GM21447 (cell line): ENCODE data around the gene CPEB1.
"Not testable (repeated sequence)": the region's sequence is repeated elsewhere in the genome, so short reads cannot be mapped to it uniquely, and the experiment has no call there.

ENCODE experiments used
- ATAC-seq: cut with Tn5 transposase; IDR thresholded peaks from one replicate; pipeline ENCODE4 v1.9.1; 2021; ENCODE audit not compliant: unreplicated experiment

Gene CPEB1

GRCh38 chr15:82548700-82549099 is 98.5 kb downstream of the CPEB1 start:
- no peak for ATAC-seq

GRCh38 chr15:82545478-82545877 is 101.7 kb downstream of the CPEB1 start:
- ATAC-seq, result no peak

DNA sequence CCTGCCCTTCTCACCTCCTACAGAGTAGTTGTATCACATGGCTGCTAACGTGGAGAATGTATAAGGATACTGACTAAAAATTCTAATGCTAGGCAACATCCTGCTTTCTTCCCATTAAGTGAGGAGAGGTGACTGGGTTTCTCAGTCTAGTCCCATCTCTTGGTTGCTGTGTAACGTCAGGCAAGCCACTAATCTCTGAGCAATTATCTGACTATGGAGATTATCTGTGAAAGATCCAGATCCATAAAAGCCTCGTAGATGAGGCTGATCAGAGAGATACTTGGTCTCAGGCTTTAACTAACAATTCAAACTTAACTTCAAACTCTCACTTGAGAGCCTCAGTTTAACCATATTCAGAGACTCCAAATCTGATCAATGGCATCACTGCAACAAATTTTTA is 102.2 kb downstream of the CPEB1 start:
- ATAC-seq, result no peak

DNA sequence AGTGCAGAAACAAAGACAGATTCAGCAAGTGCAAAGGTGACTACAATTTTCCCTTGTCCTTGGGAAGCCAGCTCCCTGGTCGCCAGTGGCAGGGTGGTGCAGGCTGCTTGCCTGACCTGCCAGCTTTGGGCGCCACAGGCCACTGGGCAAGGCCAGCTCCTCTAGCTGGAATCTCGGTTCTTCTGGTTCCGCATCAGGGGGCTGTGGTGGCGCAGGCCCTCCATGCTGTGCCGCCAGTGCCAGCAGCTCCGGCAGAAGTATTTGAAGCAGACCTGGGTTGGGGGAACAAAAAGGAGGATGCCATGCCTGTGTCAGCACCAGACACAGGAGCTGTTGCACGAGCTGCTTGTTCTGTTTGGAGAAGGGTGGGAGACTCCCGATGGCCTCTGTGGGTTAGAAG is 102.7 kb downstream of the CPEB1 start:
- no peak for ATAC-seq

DNA sequence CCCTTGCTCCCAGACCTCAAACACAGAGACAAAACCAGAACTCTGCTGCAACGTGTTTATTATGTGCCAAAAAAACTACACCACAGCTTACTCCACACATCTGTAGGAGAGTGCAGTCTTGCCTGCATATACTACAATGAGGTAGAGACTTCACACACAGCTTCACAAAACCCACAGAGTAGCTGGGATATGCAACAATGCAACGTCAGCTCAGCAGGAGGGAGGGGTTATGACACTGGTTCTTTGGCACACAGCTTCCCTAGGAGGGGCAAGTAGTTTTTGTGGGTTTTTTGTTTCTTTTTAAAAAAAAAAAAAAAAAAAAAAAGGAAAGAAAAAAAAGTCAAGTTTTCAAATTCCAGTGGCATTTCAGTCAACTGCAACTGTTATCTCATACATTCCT is 104.0 kb downstream of the CPEB1 start:
- ATAC-seq, result no peak

GRCh38 chr15:82540984-82541431 is 106.2 kb downstream of the CPEB1 start:
- no peak for ATAC-seq

- ATAC-seq, result peak; percentile 94
Measured at GRCh38 chr15:82540055-82540983, 106.8 kb downstream of the CPEB1 start, which contains the start of gene RPS17. Gene RPS17, minus strand, starts transcription at chr15:82540457. Its CDS starts 29 bp downstream, at chr15:82540428.

- no peak for ATAC-seq
Measured at GRCh38 chr15:82539691-82540054, 107.5 kb downstream of the CPEB1 start.

- no peak for ATAC-seq
Measured at GRCh38 chr15:82538961-82539690, 108.0 kb downstream of the CPEB1 start.

GRCh38 chr15:82537351-82537908 is 109.7 kb downstream of the CPEB1 start:
- no peak for ATAC-seq

- ATAC-seq, result no peak
Measured at GRCh38 chr15:82536409-82537350, 110.5 kb downstream of the CPEB1 start.

GRCh38 chr15:82535566-82536408 is 111.4 kb downstream of the CPEB1 start:
- ATAC-seq, result no peak

- not testable (repeated sequence) for ATAC-seq
Measured at GRCh38 chr15:82535151-82535550, 112.0 kb downstream of the CPEB1 start.

DNA sequence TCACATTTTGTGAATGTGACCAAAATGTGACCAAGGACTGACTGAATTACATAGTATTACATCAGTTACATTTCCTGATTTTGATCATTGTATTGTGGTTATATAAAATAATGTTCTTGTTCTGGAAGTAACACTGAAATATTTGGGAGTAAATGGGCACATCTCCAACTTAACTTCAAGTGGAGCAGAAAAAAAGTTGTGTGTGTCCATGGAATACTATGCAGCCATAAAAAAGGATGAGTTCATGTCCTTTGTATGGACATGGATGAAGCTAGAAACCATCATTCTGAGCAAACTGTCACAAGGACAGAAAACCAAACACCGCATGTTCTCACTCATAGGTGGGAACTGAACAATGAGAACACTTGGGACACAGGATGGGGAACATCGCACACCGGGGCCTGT is 112.7 kb downstream of the CPEB1 start:
- not testable (repeated sequence) for ATAC-seq

GRCh38 chr15:82533801-82534200 is 113.4 kb downstream of the CPEB1 start:
- no peak for ATAC-seq

- ATAC-seq, result no peak
Measured at GRCh38 chr15:82532991-82533481, 114.1 kb downstream of the CPEB1 start.

- no peak for ATAC-seq
Measured at GRCh38 chr15:82532383-82532990, 114.7 kb downstream of the CPEB1 start.

DNA sequence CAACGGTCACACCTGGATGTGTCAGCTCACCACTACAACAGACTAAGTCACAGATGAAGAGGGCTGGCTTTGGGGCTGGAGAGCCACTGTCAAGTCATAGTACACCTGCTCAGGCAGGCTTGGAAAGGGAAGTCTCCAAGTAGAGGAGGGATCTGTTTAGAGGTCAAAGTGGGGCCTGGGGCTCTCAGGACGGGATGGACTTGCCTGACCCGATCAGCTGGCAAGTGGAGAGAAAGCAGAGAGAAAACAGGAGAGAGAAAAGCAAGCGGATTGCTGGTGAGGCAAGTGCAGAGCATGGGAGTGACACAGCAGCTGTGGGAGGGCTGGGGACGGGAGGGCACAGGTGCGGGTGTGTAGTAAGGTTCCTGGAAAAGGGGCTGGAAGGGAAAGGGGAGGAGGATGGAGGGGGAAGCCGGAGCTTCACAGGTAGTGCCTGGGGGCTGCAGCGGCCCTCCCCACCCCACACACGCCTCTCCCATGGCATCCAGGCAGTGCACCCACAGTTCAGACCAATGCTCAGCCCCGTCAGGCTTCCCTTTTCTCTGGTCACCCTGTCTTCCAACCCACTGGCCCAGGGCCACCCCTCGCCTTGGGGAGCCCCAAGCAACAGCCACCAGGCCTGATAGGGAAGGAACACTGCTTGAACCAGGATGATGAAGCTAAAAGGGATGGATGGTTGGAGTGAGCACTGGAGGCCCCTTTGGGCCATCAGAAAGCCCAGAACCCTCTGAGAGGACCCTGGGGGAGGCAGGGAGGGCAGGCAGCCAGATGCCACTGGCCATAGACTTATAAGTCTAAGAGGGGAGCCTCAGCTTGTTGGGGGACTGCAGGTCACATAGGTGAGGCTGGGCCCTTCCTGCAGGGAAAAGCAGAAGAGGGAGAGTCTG is 115.4 kb downstream of the CPEB1 start:
- ATAC-seq, result no peak
